ENCODE data around the gene SCFD2.

- no peak for TF ChIP-seq CTCF (IDR thresholded peaks at IDR 0.05)
- no peak for TF ChIP-seq POLR2A (IDR thresholded peaks at IDR 0.05)
These were observed 224.6 kb downstream of the SCFD2 start for GRCh38 chr4:53141308-53141707.
